LNCaP clone FGC (cell line): ENCODE results near the gene LAYN.

Source experiments
- DNase-seq: peaks from one replicate; pipeline ENCODE4 v3.0.0-alpha.2; 2011; ENCODE audit warnings: low read depth
- H3K4me3 ChIP-seq: 2 replicates; pipeline ENCODE4 v1.5.1; 2011; ENCODE audit warnings: mild to moderate bottlenecking, low read depth, low read length, control low read depth
- CTCF ChIP-seq: IDR thresholded peaks from 2 replicates; pipeline ENCODE4 v1.5.1; 2012; ENCODE audit warnings: mild to moderate bottlenecking; ENCODE audit not compliant: control insufficient read depth, insufficient read depth; ENCODE audit errors: extremely low read depth

LAYN gene

GRCh38 chr11:111521135-111521534, 19.4 kb upstream of the LAYN start:
- DNase-seq, result no peak
- TF ChIP-seq CTCF, result no peak
- H3K4me3 ChIP-seq, result no peak overlapping the region

- H3K4me3 ChIP-seq, result no peak overlapping the region
- DNase-seq, result no peak
- TF ChIP-seq CTCF, result no peak
These were observed 18.1 kb upstream of the LAYN start for GRCh38 chr11:111522426-111522825.

- no peak overlapping the region for H3K4me3 ChIP-seq
- DNase-seq, result no peak
- TF ChIP-seq CTCF, result no peak
These were observed 17.2 kb upstream of the LAYN start for GRCh38 chr11:111523343-111523742.

GRCh38 chr11:111524056-111524455, 16.5 kb upstream of the LAYN start:
- no peak overlapping the region for H3K4me3 ChIP-seq
- DNase-seq, result no peak
- TF ChIP-seq CTCF, result no peak

GRCh38 chr11:111525456-111525855, 15.1 kb upstream of the LAYN start:
- no peak overlapping the region for H3K4me3 ChIP-seq
- no peak for DNase-seq
- TF ChIP-seq CTCF, result no peak

DNA sequence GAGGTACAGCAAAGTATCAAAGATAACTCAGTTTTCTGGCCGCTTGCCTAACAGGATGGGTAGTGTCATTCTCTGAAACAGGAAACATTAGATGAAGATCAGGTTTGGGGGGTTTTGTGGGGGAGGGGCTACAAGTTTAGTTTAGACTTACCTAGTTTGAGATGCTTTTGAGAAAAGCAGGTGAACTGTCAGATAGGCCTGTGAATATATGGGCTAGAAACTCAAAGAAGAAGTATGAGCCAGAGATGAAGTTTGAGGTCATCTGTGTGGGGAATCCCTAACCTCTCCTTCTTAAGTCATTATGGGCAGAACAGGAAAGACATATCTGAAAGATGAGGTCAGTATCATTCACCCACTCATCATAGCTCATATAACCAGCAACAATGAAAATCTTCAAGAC, 14.0 kb upstream of the LAYN start:
- no peak for TF ChIP-seq CTCF
- no peak for DNase-seq
- no peak overlapping the region for H3K4me3 ChIP-seq

DNA sequence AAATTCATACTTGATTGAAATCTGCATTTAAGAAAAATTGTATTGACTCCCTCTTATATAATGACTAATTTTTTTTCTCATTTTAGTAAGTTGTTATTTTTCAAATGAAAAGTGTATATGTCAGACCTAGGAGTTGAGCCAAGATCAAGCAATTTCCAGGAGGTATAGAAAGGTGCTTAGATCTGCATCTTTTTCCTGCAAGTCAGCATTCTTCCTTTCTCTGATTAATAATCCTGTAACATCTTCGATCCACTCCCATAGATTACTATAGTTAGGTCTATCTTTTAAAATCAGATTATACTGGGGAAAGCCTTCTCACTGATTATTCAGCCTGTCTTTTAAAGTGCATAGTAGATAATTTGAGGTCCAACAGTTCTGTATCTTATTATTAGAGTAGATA, 13.2 kb upstream of the LAYN start:
- H3K4me3 ChIP-seq, result no peak overlapping the region
- DNase-seq, result no peak
- no peak for TF ChIP-seq CTCF
